H9 (cell line): ENCODE data around the gene ARF1. TPM values are rescaled to one million over a fixed set of nuclear protein-coding genes. Genes with fewer than 3 reads are reported as not detected.

Experiments used
- DNase-seq: peaks from one replicate; pipeline ENCODE4 v3.0.0-alpha.2; 2017
- H2AFZ ChIP-seq: one replicate; pipeline ENCODE4 v1.6.1; 2013; ENCODE audit warnings: mild to moderate bottlenecking, low read length, control low read depth, moderate library complexity
- H2AK5ac ChIP-seq: 2 replicates; pipeline ENCODE4 v1.6.1; 2013; ENCODE audit warnings: low read length, control low read depth, mixed read lengths; ENCODE audit not compliant: insufficient read length
- H2BK120ac ChIP-seq: one replicate; pipeline ENCODE4 v1.6.1; 2013; ENCODE audit warnings: low read depth, mild to moderate bottlenecking, low read length, control low read depth, inconsistent platforms; ENCODE audit not compliant: poor library complexity, severe bottlenecking
- H2BK12ac ChIP-seq: 2 replicates; pipeline ENCODE4 v1.6.1; 2013; ENCODE audit warnings: low read length, control low read depth, mixed read lengths, low read depth; ENCODE audit not compliant: insufficient read length
- H2BK15ac ChIP-seq: 2 replicates; pipeline ENCODE4 v1.6.1; 2013; ENCODE audit warnings: low read depth, low read length, control low read depth
- H2BK20ac ChIP-seq: one replicate; pipeline ENCODE4 v1.6.1; 2013; ENCODE audit warnings: low read depth, mild to moderate bottlenecking, low read length, control low read depth, inconsistent platforms; ENCODE audit not compliant: poor library complexity, severe bottlenecking
- H2BK5ac ChIP-seq: 2 replicates; pipeline ENCODE4 v1.6.1; 2013; ENCODE audit warnings: low read length, control low read depth, mixed read lengths; ENCODE audit not compliant: insufficient read length
- H3K14ac ChIP-seq: 2 replicates; pipeline ENCODE4 v1.6.1; 2013; ENCODE audit warnings: low read length, control low read depth; ENCODE audit not compliant: insufficient read depth
- H3K18ac ChIP-seq: 2 replicates; pipeline ENCODE4 v1.6.1; 2013; ENCODE audit warnings: low read depth, mild to moderate bottlenecking, mixed read lengths, low read length, control low read depth; ENCODE audit not compliant: insufficient read length
- H3K23ac ChIP-seq: 2 replicates; pipeline ENCODE4 v1.6.1; 2013; ENCODE audit warnings: low read length, control low read depth, mixed read lengths, low read depth; ENCODE audit not compliant: insufficient read length
- H3K23me2 ChIP-seq: 2 replicates; pipeline ENCODE4 v1.6.1; 2013; ENCODE audit warnings: low read depth, mild to moderate bottlenecking, mixed read lengths, low read length, control low read depth; ENCODE audit not compliant: insufficient read length, poor library complexity, severe bottlenecking
- H3K27ac ChIP-seq: 2 replicates; pipeline ENCODE4 v1.5.1; 2013; ENCODE audit warnings: low read length, control low read depth, mixed read lengths, low read depth; ENCODE audit not compliant: insufficient read length
- H3K27me3 ChIP-seq: 2 replicates; pipeline ENCODE4 v1.6.1; 2013; ENCODE audit warnings: low read length, control low read depth, inconsistent platforms; ENCODE audit not compliant: insufficient read depth
- H3K4ac ChIP-seq: 2 replicates; pipeline ENCODE4 v1.6.1; 2013; ENCODE audit warnings: low read depth, mild to moderate bottlenecking, control low read depth, inconsistent platforms, low read length, moderate library complexity
- H3K4me1 ChIP-seq: 2 replicates; pipeline ENCODE4 v1.6.1; 2013; ENCODE audit warnings: low read length, control low read depth, inconsistent platforms; ENCODE audit not compliant: insufficient read depth
- H3K4me2 ChIP-seq: 2 replicates; pipeline ENCODE4 v1.6.1; 2013; ENCODE audit warnings: low read length, control low read depth, mixed read lengths; ENCODE audit not compliant: insufficient read length, insufficient read depth
- H3K56ac ChIP-seq: 2 replicates; pipeline ENCODE4 v1.6.1; 2013; ENCODE audit warnings: low read depth, mild to moderate bottlenecking, mixed read lengths, low read length, control low read depth; ENCODE audit not compliant: insufficient read length
- H3K79me1 ChIP-seq: 2 replicates; pipeline ENCODE4 v1.6.1; 2013; ENCODE audit warnings: low read depth, mild to moderate bottlenecking, moderate library complexity, low read length, control low read depth, inconsistent platforms; ENCODE audit not compliant: insufficient read depth, poor library complexity, severe bottlenecking
- H3K79me2 ChIP-seq: 2 replicates; pipeline ENCODE4 v1.6.1; 2013; ENCODE audit warnings: low read length, control low read depth, inconsistent platforms; ENCODE audit not compliant: insufficient read depth
- H3K9ac ChIP-seq: 2 replicates; pipeline ENCODE4 v1.6.1; 2013; ENCODE audit warnings: low read length, control low read depth, mixed read lengths; ENCODE audit not compliant: insufficient read length; ENCODE audit errors: extremely low read depth
- H3K9me3 ChIP-seq: one replicate; pipeline ENCODE4 v1.6.1; 2013; ENCODE audit warnings: low read depth, low read length, inconsistent platforms; ENCODE audit not compliant: control insufficient read depth
- H3T11ph ChIP-seq: one replicate; pipeline ENCODE4 v1.6.1; 2013; ENCODE audit warnings: mild to moderate bottlenecking, low read length, control low read depth, inconsistent platforms
- H4K20me1 ChIP-seq: one replicate; pipeline ENCODE4 v1.6.1; 2013; ENCODE audit not compliant: control insufficient read depth, insufficient read length, insufficient read depth
- H4K5ac ChIP-seq: 2 replicates; pipeline ENCODE4 v1.6.1; 2013; ENCODE audit warnings: low read depth, mild to moderate bottlenecking, mixed read lengths, low read length, control low read depth; ENCODE audit not compliant: insufficient read length
- H4K8ac ChIP-seq: replicated peaks from 2 replicates; pipeline ENCODE4 v1.6.1; 2013; ENCODE audit warnings: low read length, control low read depth, mixed read lengths, low read depth; ENCODE audit not compliant: insufficient read length
- H4K91ac ChIP-seq: 2 replicates; pipeline ENCODE4 v1.6.1; 2013; ENCODE audit warnings: low read depth, mild to moderate bottlenecking, moderate library complexity, mixed read lengths, low read length, control low read depth; ENCODE audit not compliant: insufficient read length
- H3K27ac Mint-ChIP-seq, 3 experiments: 2 replicates in 2 of 3; 3 replicates in 1 of 3; pipeline ENCODE4 v1.8.0; 2020 to 2021; ENCODE audit warnings: mixed read lengths in 3 of 3, mild to moderate bottlenecking in 1 of 3, moderate library complexity in 1 of 3
- H3K27me3 Mint-ChIP-seq: 2 replicates; pipeline ENCODE4 v1.8.0; 2021; ENCODE audit warnings: low read depth, mild to moderate bottlenecking, moderate library complexity, mixed read lengths
- H3K36me3 Mint-ChIP-seq, 3 experiments: 2 replicates in 2 of 3; 3 replicates in 1 of 3; pipeline ENCODE4 v1.8.0; 2020 to 2021; ENCODE audit warnings: low read depth in 3 of 3, mixed read lengths in 3 of 3; ENCODE audit not compliant: insufficient read depth in 1 of 3
- H3K4me1 Mint-ChIP-seq, 2 experiments: 2 replicates each; pipeline ENCODE4 v1.8.0; 2020; ENCODE audit warnings: mixed read lengths in 2 of 2
- H3K4me3 Mint-ChIP-seq, 2 experiments: 2 replicates in 1 of 2; 3 replicates in 1 of 2; pipeline ENCODE4 v1.8.0; 2020 to 2021; ENCODE audit warnings: mild to moderate bottlenecking in 2 of 2, mixed read lengths in 2 of 2, moderate library complexity in 1 of 2
- H3K9me3 Mint-ChIP-seq, 2 experiments: 2 replicates in 1 of 2; 3 replicates in 1 of 2; pipeline ENCODE4 v1.8.0; 2020; ENCODE audit warnings: mild to moderate bottlenecking in 2 of 2, mixed read lengths in 2 of 2, moderate library complexity in 1 of 2
- WGBS: extraction: QIAGEN DNeasy Blood & Tissue Kit; methylation state at CpG from one replicate; pipeline ENCODE4 v1.1.7; 2013; ENCODE audit warnings: missing lambda C conversion rate, low lambda C conversion rate, mixed read lengths; ENCODE audit not compliant: insufficient read length; ENCODE audit errors: extremely low coverage; 5-methylcytosine and 5-hydroxymethylcytosine counted together
- total RNA-seq: library from RNA; stranded (reverse); gene quantifications from 2 replicates; pipeline ENCODE4 v1.2.1, GENCODE V29; 2021
- TF ChIP-seq, protein P1 (sequence below): fragments of 200-600 bp; sonication (generic); conservative IDR thresholded peaks from 3 replicates; pipeline ENCODE4 v1.8.0; 2021; ENCODE audit warnings: antibody characterized with exemption, mild to moderate bottlenecking

ARF1 gene
- total RNA-seq, 1 experiment from 2014 or later = 258 TPM

DNA sequence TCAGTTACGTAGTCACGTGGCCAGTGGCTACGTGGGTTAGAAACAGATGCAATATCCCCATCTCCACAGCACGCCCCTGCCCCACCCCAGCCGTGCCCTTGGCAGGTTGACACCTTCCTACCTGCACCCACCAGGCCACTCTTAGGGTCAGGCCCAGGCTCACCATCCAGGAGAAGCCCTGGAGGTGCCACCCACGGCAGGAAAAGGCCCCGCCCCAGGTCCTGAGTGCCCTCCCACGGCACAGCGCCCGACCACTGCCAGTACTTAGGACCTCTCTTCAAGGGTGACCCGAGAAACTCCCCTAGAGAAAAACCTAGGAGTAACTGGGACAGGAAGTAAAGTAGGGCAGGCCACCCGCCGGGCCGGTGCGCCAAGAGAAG lies 19.1 kb downstream of the ARF1 start:
- H2AK5ac ChIP-seq = no peak overlapping the region
- H2BK20ac ChIP-seq = no peak overlapping the region
- no peak overlapping the region for H2AFZ ChIP-seq
- H4K91ac ChIP-seq = no peak overlapping the region
- H2BK120ac ChIP-seq = no peak overlapping the region
- Mint-ChIP-seq H3K36me3 (peaks cover 27 to 57% (median 46%) of the 10 kb centered on the region in 3 experiments; a peak in 6 of 7 replicates), H3K27me3 (peaks cover 3% of the 10 kb centered on the region; the same call in 1 of the 2 replicates), H3K4me1 (peaks cover 11 to 12% of the 10 kb centered on the region in 2 experiments), H3K9me3 (no peaks in the 10 kb centered on the region), H3K27ac (no peak overlapping the region), H3K4me3 (peak overlapping the region; percentile 82 to 95)
- H3K23me2 ChIP-seq = peaks cover 5% of the 10 kb centered on the region
- no peak overlapping the region for H3K4ac ChIP-seq
- no peak for DNase-seq
- H3K27me3 ChIP-seq = no peaks in the 10 kb centered on the region
- no peak overlapping the region for H4K8ac ChIP-seq
- no peak overlapping the region for H3K23ac ChIP-seq
- no peaks in the 10 kb centered on the region for H3K9me3 ChIP-seq
- no peak overlapping the region for H2BK12ac ChIP-seq
- H3K18ac ChIP-seq = no peak overlapping the region
- H4K5ac ChIP-seq = no peak overlapping the region
- no peaks in the 10 kb centered on the region for H3K4me1 ChIP-seq
- H3K27ac ChIP-seq = no peak overlapping the region
- WGBS = no CpG with 5 or more reads among the region's 15 CpGs
- H3K79me2 ChIP-seq = no peaks in the 10 kb centered on the region
- no peaks in the 10 kb centered on the region for H3K79me1 ChIP-seq
- H3T11ph ChIP-seq = no peak overlapping the region
- no peaks in the 10 kb centered on the region for H4K20me1 ChIP-seq
- TF ChIP-seq, protein P1, sequence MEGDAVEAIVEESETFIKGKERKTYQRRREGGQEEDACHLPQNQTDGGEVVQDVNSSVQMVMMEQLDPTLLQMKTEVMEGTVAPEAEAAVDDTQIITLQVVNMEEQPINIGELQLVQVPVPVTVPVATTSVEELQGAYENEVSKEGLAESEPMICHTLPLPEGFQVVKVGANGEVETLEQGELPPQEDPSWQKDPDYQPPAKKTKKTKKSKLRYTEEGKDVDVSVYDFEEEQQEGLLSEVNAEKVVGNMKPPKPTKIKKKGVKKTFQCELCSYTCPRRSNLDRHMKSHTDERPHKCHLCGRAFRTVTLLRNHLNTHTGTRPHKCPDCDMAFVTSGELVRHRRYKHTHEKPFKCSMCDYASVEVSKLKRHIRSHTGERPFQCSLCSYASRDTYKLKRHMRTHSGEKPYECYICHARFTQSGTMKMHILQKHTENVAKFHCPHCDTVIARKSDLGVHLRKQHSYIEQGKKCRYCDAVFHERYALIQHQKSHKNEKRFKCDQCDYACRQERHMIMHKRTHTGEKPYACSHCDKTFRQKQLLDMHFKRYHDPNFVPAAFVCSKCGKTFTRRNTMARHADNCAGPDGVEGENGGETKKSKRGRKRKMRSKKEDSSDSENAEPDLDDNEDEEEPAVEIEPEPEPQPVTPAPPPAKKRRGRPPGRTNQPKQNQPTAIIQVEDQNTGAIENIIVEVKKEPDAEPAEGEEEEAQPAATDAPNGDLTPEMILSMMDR = no peak
- no peak overlapping the region for H2BK5ac ChIP-seq
- no peak overlapping the region for H3K9ac ChIP-seq
- H3K56ac ChIP-seq = no peak overlapping the region
- H2BK15ac ChIP-seq = no peak overlapping the region
- no peak overlapping the region for H3K4me2 ChIP-seq
- H3K14ac ChIP-seq = no peak overlapping the region
